Upper lobe of left lung (tissue), 4 donors: Measurements from ENCODE around the gene TMEM81.

Experiments
- EP300 ChIP-seq, 4 donors: sonication (generic); formaldehyde crosslinking; IDR thresholded peaks; one replicate each; pipeline ENCODE4 v1.5.1; 2017; ENCODE audit warnings: antibody characterized with exemption in 4 of 4, control low read depth in 2 of 4
- POLR2A ChIP-seq, 4 donors: fragments of 450-650 bp; IDR thresholded peaks; one replicate each; pipeline ENCODE4 v1.5.1; 2016 to 2017; ENCODE audit warnings: antibody characterized with exemption in 4 of 4, mild to moderate bottlenecking in 2 of 4
- POLR2AphosphoS5 ChIP-seq, 2 donors: sonication (generic); formaldehyde crosslinking; IDR thresholded peaks; one replicate each; pipeline ENCODE4 v1.5.1; 2017; ENCODE audit warnings: antibody characterized with exemption in 2 of 2
- TF ChIP-seq, protein P1 (sequence below), 6 experiments: fragments of 450-650 bp in 4 of 6; fragments of 200-600 bp in 2 of 6; sonication (generic) in 2 of 6; IDR thresholded peaks; one replicate each; pipeline ENCODE4 v1.5.1; 2016 to 2019; ENCODE audit warnings: antibody characterized with exemption in 6 of 6

DNA sequence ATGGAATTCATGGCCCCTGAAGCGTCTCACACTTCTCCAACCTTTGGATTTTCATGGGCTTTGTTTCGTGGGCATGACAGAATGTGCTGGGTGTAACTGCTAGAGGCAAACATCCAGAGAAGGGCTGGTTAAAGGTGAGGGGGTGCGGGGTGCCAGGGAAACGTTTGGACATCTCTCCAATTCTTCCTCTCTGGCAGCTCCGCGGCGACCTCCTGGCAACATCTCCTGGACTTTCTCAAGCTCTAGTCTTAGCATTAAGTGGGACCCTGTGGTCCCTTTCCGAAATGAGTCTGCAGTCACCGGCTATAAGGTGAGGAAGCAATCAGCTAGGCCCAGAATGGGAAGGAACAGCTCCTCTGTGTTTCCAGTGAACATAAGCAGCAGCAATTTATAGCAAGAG lies 12.0 kb downstream of the TMEM81 start:
- TF ChIP-seq, protein P1, sequence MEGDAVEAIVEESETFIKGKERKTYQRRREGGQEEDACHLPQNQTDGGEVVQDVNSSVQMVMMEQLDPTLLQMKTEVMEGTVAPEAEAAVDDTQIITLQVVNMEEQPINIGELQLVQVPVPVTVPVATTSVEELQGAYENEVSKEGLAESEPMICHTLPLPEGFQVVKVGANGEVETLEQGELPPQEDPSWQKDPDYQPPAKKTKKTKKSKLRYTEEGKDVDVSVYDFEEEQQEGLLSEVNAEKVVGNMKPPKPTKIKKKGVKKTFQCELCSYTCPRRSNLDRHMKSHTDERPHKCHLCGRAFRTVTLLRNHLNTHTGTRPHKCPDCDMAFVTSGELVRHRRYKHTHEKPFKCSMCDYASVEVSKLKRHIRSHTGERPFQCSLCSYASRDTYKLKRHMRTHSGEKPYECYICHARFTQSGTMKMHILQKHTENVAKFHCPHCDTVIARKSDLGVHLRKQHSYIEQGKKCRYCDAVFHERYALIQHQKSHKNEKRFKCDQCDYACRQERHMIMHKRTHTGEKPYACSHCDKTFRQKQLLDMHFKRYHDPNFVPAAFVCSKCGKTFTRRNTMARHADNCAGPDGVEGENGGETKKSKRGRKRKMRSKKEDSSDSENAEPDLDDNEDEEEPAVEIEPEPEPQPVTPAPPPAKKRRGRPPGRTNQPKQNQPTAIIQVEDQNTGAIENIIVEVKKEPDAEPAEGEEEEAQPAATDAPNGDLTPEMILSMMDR (IDR thresholded peaks at IDR 0.05): no peak
- no peak for TF ChIP-seq POLR2AphosphoS5 (IDR thresholded peaks at IDR 0.05)
- TF ChIP-seq POLR2A (IDR thresholded peaks at IDR 0.05): no peak
- TF ChIP-seq EP300 (IDR thresholded peaks at IDR 0.05): no peak
